ENCODE measurements around the gene FAM234B. TPM values are rescaled to one million over a fixed set of nuclear protein-coding genes. Genes with fewer than 3 reads are reported as not detected.

FAM234B gene
- polyA plus RNA-seq, 1 of the 3 experiments (the other 2 are of a cell fraction), result 3.7 TPM

GRCh38 chr12:13075786-13076570, 31.8 kb downstream of the FAM234B start:
- TF ChIP-seq NFIC (IDR thresholded peaks at IDR 0.05; ENCODE audit: borderline replicate concordance) (no peak), MAX (IDR thresholded peaks at IDR 0.05; ENCODE audit: low read depth) (no peak), PBX3 (IDR thresholded peaks at IDR 0.05) (no peak), MEF2A (IDR thresholded peaks at IDR 0.05; ENCODE audit: borderline replicate concordance, low read depth) (no peak), RCOR1 (IDR thresholded peaks at IDR 0.05; ENCODE audit: low read length) (no peak), FOSL2 (IDR thresholded peaks at IDR 0.05; ENCODE audit: borderline replicate concordance, low read depth) (no peak), ELF1 (IDR thresholded peaks at IDR 0.05) (no peak)
- no peaks in the 10 kb centered on the region for H3K9me2 ChIP-seq
- 0 out of 4 replicates have a peak, but pooled peaks cover 0 to 5% of the 10 kb centered on the region in 2 experiments for H3K4me1 ChIP-seq (ENCODE audit: control insufficient read depth in 1 of 2, insufficient read depth in 2 of 2, low read depth in 1 of 2, low read length in 1 of 2)
- no peaks in the 10 kb centered on the region for H3K9me3 ChIP-seq
- no peaks in the 10 kb centered on the region for H3K27me3 ChIP-seq (ENCODE audit: insufficient read depth)
- H3K36me3 ChIP-seq (replicated peaks in 1 of 2; ENCODE audit: control insufficient read depth in 1 of 2, insufficient read depth in 2 of 2, low read length in 1 of 2), result peaks cover 0 to 5% of the 10 kb centered on the region in 2 experiments
- H3K4me3 ChIP-seq (ENCODE audit: low read depth in 2 of 2, low read length in 1 of 2), result no peak overlapping the region
- no peak overlapping the region for H3K9ac ChIP-seq
- H3F3A ChIP-seq (replicated peaks; ENCODE audit: insufficient read depth), result no peaks in the 10 kb centered on the region
- 85% methylated on average over 12 of the region's 12 CpGs for WGBS (ENCODE audit: low lambda C conversion rate)
- no peaks in the 10 kb centered on the region for H4K20me1 ChIP-seq (ENCODE audit: insufficient read depth)
- H2AFZ ChIP-seq (ENCODE audit: low read depth), result no peak overlapping the region
- no peak overlapping the region for H3K27ac ChIP-seq (ENCODE audit: low read depth in 2 of 2, low read length in 1 of 2)
- POLR2A ChIA-PET, result no interaction called here
- no peak for DNase-seq
- CTCF ChIA-PET, result interaction anchor here (0.7 kb wide), 1 partner anchor 136 kb away, joined by 3 read pairs; no protein-coding TSS in a partner anchor
- no peak overlapping the region for H3K4me2 ChIP-seq
- no peaks in the 10 kb centered on the region for H3K79me2 ChIP-seq (ENCODE audit: insufficient read depth)

- TF ChIP-seq TCF12 (IDR thresholded peaks at IDR 0.05) (no peak), TEAD4 (IDR thresholded peaks at IDR 0.05; ENCODE audit: borderline replicate concordance, insufficient read depth) (no peak), EZH2phosphoT487 (IDR thresholded peaks at IDR 0.05; ENCODE audit: borderline replicate concordance, low read depth) (no peak), MXI1 (IDR thresholded peaks at IDR 0.05; ENCODE audit: low read depth, low read length) (no peak), NFIC (IDR thresholded peaks at IDR 0.05; ENCODE audit: borderline replicate concordance) (no peak), USF1 (IDR thresholded peaks at IDR 0.05; ENCODE audit: borderline replicate concordance, low read depth) (no peak), FOSL2 (IDR thresholded peaks at IDR 0.05; ENCODE audit: borderline replicate concordance, low read depth) (no peak), MEF2A (IDR thresholded peaks at IDR 0.05; ENCODE audit: borderline replicate concordance, low read depth) (no peak), CTCF (IDR thresholded peaks at IDR 0.05) (no peak), POLR2AphosphoS5 (IDR thresholded peaks at IDR 0.05; ENCODE audit: low read depth, low read length) (no peak)
- Histone ChIP-seq H3K9me3 (no peaks in the 10 kb centered on the region), H3K27me3 (ENCODE audit: insufficient read depth) (no peaks in the 10 kb centered on the region), H3F3A (replicated peaks; ENCODE audit: insufficient read depth) (no peaks in the 10 kb centered on the region), H3K9ac (no peak overlapping the region), H3K4me2 (no peak overlapping the region), H3K4me1 (ENCODE audit: control insufficient read depth in 1 of 2, insufficient read depth in 2 of 2, low read depth in 1 of 2, low read length in 1 of 2) (0 out of 4 replicates have a peak, but pooled peaks cover 0 to 5% of the 10 kb centered on the region in 2 experiments), H3K9me2 (no peaks in the 10 kb centered on the region), H2AFZ (ENCODE audit: low read depth) (no peak overlapping the region), H3K36me3 (replicated peaks in 1 of 2; ENCODE audit: control insufficient read depth in 1 of 2, insufficient read depth in 2 of 2, low read length in 1 of 2) (peaks cover 0 to 2% of the 10 kb centered on the region in 2 experiments), H3K4me3 (ENCODE audit: low read depth in 2 of 2, low read length in 1 of 2) (no peak overlapping the region), H4K20me1 (ENCODE audit: insufficient read depth) (no peaks in the 10 kb centered on the region), H3K27ac (ENCODE audit: low read depth in 2 of 2, low read length in 1 of 2) (no peak overlapping the region), H3K79me2 (ENCODE audit: insufficient read depth) (no peaks in the 10 kb centered on the region)
- ChIA-PET POLR2A (no interaction called here), CTCF (interaction anchor here (1.0 to 1.5 kb wide), 3 partner anchors 15 to 23 kb away, joined by 3 to 4 read pairs (median 4); no protein-coding TSS in a partner anchor)
- no peak for DNase-seq
- 91% methylated on average over 8 of the region's 8 CpGs for WGBS (ENCODE audit: low lambda C conversion rate)
Measured at GRCh38 chr12:13079440-13079906, 35.3 kb downstream of the FAM234B start.

Data from SK-N-SH (cell line).